CD4-positive, alpha-beta T cell treated with Interleukin-4 for 4 hours (primary cell): ENCODE results near the gene TGFA.

Experiments used
- DNase-seq: peaks from one replicate; pipeline ENCODE4 v3.0.0-alpha.2; 2020

Gene TGFA

GRCh38 chr2:70461414-70461813 is 92.2 kb downstream of the TGFA start:
- no peak for DNase-seq

DNA sequence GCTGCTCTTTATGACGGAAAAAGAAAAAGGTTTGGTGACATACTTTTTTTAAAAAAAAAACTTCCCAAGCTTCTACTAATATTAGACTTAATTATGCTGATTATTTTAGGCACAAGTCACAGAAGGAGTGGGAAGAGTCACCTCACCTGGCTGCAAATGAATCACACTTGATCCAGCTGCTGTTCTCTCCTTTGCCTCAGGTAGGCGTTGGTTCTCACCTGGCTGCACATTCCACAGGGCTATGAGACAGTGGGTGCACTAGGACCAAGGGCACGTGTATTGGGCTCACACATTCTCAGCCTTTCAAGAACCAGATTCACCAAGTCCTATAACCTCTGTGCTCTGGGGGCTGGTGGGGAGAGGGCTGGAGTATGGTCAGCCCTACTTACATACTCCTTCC is 93.3 kb downstream of the TGFA start:
- DNase-seq, result no peak

GRCh38 chr2:70458661-70459060 is 95.0 kb downstream of the TGFA start:
- no peak for DNase-seq

- DNase-seq, result no peak
Observed at GRCh38 chr2:70456585-70457495, 96.8 kb downstream of the TGFA start.

- no peak for DNase-seq
Observed at GRCh38 chr2:70454936-70455544, 98.6 kb downstream of the TGFA start.

DNA sequence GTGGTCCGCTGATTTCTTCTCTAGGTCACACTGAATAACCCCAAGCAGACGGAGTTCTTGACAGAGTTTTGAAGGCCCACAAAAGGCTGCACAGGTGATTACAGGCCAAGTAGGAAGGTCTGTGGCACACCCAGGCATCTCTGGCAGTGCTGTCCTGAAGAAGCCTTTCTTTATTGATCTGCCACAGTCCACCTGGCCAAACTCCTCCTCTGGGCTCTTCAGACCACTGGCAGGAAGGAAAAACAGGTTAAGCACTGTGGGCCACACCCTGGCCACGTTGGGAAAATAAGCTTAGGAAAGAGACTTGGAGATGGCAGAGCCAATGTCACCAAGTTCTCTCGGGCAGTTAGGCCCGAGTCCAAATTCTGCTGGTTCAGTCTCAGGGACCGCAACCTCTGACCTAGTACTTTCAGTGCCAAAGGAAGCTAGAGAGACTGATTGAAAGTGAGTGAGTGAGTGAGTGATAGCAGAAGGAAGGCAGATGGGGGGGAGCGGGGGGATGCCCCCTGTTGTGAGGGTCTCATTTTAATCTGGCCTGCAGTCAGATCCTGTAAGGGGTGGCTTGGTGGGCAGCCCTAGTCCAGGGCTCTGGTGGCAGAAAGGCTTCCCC is 102.9 kb downstream of the TGFA start:
- no peak for DNase-seq

GRCh38 chr2:70448041-70448440 is 105.6 kb downstream of the TGFA start:
- DNase-seq, result no peak

GRCh38 chr2:70443726-70444125 is 109.9 kb downstream of the TGFA start:
- no peak for DNase-seq

DNA sequence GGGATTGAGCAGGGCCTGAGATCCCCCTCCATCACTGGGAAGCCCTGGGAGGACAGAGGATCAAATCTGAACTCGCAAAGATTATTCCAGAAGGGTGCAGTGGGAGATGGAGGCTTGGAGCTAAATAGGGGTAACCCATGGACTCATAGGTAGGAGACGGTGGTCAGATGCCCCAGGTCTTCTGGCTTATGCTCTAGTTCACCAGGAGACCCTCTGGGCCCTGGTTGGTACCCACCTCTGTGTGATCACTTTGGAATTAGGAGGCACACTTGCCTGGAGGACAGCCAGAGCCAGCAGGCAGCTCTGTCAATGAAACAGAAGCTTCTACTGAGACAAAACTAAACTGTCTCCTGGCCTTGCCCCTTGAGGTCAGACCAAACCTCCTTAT is 110.6 kb downstream of the TGFA start:
- DNase-seq, result no peak

DNA sequence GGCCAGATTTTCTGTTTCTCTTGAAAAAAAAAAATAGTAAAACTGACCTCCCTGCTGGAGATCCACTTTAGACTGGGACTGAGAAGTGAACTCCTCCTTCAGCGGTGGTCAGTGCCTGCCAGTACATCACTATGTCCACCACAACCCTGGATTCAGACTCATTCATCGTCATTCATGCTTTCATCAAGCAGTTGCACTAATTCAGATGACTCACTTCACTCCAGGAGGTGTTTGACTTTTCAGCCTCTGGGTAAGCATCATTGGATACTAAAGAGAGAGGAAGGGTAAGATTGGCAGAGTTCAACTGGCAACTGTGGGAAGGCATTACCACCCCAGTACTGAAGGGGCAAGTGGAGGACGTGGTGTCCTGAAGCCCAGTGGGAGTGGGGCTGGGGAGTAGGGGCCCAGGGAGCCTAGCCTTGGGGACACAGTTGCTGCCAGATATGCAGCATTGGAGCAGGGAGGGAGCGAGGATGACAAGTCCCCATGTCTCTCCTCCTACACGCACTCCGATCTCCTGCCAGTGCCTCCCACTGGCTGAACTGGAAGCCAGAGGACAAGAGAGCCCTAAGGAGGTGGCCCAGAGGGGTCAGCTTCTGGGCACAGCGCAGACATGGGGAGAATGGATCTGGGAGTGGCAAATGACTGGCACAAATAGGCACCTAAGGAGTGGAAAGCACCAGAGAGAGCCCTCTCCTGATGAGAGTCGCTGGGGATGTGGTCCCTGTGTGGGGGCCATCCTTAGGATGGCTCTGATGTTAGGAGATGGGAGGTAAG is 111.1 kb downstream of the TGFA start:
- no peak for DNase-seq

DNA sequence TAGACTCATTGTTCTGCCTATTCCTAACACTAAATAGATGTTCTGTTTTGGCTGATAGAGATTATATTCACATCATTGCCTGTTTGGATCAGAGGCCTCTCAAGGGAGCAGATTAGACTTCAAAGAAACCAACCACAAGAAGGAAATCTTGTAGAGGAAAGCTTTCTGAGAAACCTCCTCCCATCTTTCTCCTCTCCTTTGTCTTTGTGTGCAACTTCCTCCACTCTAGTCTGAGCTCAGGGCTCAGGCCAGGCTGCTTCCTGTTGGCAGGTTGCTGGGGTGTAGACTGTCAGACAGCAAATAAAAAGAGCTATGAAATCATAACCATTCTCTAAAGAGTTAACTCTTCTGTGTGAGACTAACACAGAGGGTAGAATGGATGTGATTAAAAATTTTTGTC is 113.0 kb downstream of the TGFA start:
- DNase-seq, result peak; percentile 59

- no peak for DNase-seq
Observed at GRCh38 chr2:70435138-70435537, 118.5 kb downstream of the TGFA start.

GRCh38 chr2:70433315-70433714 is 120.3 kb downstream of the TGFA start:
- DNase-seq, result no peak

GRCh38 chr2:70431716-70432347 is 121.8 kb downstream of the TGFA start:
- no peak for DNase-seq

GRCh38 chr2:70426341-70426740 is 127.3 kb downstream of the TGFA start:
- no peak for DNase-seq

DNA sequence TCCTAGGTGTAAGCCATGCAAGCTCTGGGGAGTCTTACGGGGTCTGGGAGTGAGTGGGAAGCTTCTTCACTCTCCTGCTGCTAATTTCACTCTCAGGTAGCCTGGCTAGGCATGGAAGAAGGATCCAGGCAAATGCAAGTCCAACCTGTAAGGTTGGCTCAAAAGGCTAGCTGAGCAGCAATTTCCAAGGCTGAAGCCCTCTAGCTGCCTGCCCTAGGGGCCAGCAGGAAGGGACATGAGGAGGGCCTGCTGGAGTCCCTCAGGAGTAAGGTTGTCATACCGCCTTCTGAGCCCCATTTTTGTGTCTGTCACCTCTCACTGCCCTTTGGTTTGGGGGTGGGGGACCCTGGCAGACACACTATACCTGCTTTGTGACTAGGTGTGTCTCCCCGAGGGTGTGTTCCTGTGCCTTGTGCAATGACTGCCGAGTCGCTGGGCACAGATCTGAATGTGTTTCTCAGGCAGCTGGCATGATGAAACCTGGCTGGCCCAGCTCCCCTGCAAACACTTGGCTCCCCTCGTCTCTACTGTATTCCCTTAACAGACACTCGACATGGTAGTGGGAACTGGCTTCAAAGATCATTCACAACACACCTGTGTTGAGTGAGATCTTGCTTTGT is 127.8 kb downstream of the TGFA start:
- no peak for DNase-seq

GRCh38 chr2:70420740-70421139 is 132.9 kb downstream of the TGFA start:
- DNase-seq, result no peak

DNA sequence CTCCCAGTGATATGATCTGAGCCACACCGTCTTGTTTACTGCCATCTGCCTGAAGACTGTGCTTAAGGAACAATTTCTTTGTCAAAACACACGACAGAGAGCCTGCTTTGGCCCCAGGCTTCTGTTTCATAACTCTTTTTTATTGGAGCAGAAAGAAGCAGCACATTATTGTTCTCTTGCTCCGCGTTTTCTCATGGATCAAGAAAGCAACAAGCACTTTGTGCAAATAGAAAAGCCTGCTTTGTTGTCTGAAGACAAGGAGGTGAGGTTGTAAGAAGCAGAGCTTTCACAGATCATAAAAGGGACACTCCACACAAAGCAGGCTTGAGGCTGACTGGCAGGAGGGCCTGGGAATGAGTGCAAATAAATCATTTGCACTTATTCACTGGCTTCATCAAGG is 133.5 kb downstream of the TGFA start:
- DNase-seq, result no peak

- no peak for DNase-seq
Observed at GRCh38 chr2:70418514-70418913, 135.1 kb downstream of the TGFA start.

GRCh38 chr2:70417011-70417410 is 136.6 kb downstream of the TGFA start:
- DNase-seq, result no peak

GRCh38 chr2:70412294-70413070 is 141.1 kb downstream of the TGFA start:
- no peak for DNase-seq
